HG03354 (cell line): ENCODE data around the gene PNKP.

ENCODE experiments used
- ATAC-seq: cut with Tn5 transposase; IDR thresholded peaks from one replicate; pipeline ENCODE4 v1.9.1; 2021; ENCODE audit warnings: mild to moderate bottlenecking; ENCODE audit not compliant: unreplicated experiment, poor library complexity, severe bottlenecking

The PNKP gene

GRCh38 chr19:49850221-49850486 lies 17.2 kb downstream of the PNKP start:
- ATAC-seq, result no peak

GRCh38 chr19:49849433-49850220 lies 17.7 kb downstream of the PNKP start:
- no peak for ATAC-seq

GRCh38 chr19:49848938-49849337 lies 18.4 kb downstream of the PNKP start:
- no peak for ATAC-seq

- ATAC-seq, result no peak
Measured at GRCh38 chr19:49847731-49848696, 19.4 kb downstream of the PNKP start.

- ATAC-seq, result no peak
Measured at GRCh38 chr19:49846408-49846807, 21.0 kb downstream of the PNKP start.

GRCh38 chr19:49845414-49845813 lies 22.0 kb downstream of the PNKP start:
- no peak for ATAC-seq

- ATAC-seq, result no peak
Measured at GRCh38 chr19:49844138-49845095, 23.0 kb downstream of the PNKP start.

GRCh38 chr19:49843265-49843664 lies 24.1 kb downstream of the PNKP start:
- ATAC-seq, result no peak

- ATAC-seq, result no peak
Measured at GRCh38 chr19:49840736-49841249, 26.6 kb downstream of the PNKP start.

GRCh38 chr19:49840321-49840720 lies 27.1 kb downstream of the PNKP start:
- no peak for ATAC-seq

GRCh38 chr19:49839713-49840112 lies 27.7 kb downstream of the PNKP start:
- no peak for ATAC-seq

GRCh38 chr19:49838885-49839588 lies 28.3 kb downstream of the PNKP start:
- ATAC-seq, result no peak

GRCh38 chr19:49837425-49837824 lies 30.0 kb downstream of the PNKP start:
- no peak for ATAC-seq

- ATAC-seq, result no peak
Measured at GRCh38 chr19:49837009-49837310, 30.4 kb downstream of the PNKP start.

- ATAC-seq, result no peak
Measured at GRCh38 chr19:49836176-49837008, 31.0 kb downstream of the PNKP start.

GRCh38 chr19:49835562-49835961 lies 31.8 kb downstream of the PNKP start:
- ATAC-seq, result no peak

- ATAC-seq, result no peak
Measured at GRCh38 chr19:49833599-49833998, 33.8 kb downstream of the PNKP start.

- ATAC-seq, result no peak
Measured at GRCh38 chr19:49832556-49832955, 34.8 kb downstream of the PNKP start.
